HepG2 (cell line): ENCODE results near the gene ZNF75A. TPM values are rescaled to one million over a fixed set of nuclear protein-coding genes. Genes with fewer than 3 reads are reported as not detected.

Experiments
- CBX2 ChIP-seq, 2 experiments: fragments of 200-600 bp in 1 of 2; sonication (generic); formaldehyde crosslinking in 1 of 2; IDR thresholded peaks; 2 replicates each; pipeline versions ENCODE4 v1.7.0 to v1.8.1; 2018 to 2022; ENCODE audit warnings: low read depth in 2 of 2, low read length in 1 of 2, mild to moderate bottlenecking in 1 of 2, missing genetic modification reagents in 1 of 2
- CREM ChIP-seq, 2 experiments: sonication (generic) in 1 of 2; formaldehyde crosslinking in 1 of 2; IDR thresholded peaks; 2 replicates each; pipeline versions ENCODE4 v1.4.0 to v1.6.1; 2016 to 2020; ENCODE audit warnings: antibody characterized with exemption in 1 of 2, mild to moderate bottlenecking in 1 of 2, missing genetic modification reagents in 1 of 2
- FOXO1 ChIP-seq: sonication (generic); formaldehyde crosslinking; IDR thresholded peaks from 2 replicates; pipeline ENCODE4 v1.4.0; 2020; ENCODE audit warnings: missing genetic modification reagents
- MXD4 ChIP-seq: IDR thresholded peaks from 2 replicates; pipeline ENCODE4 v1.6.1; 2016; ENCODE audit warnings: mild to moderate bottlenecking, missing biosample characterization, missing genetic modification reagents
- NKX3-1 ChIP-seq: sonication (generic); formaldehyde crosslinking; IDR thresholded peaks from 2 replicates; pipeline ENCODE4 v1.5.0; 2020; ENCODE audit warnings: missing genetic modification reagents
- PRPF4 ChIP-seq: fragments of 200-400 bp; formaldehyde crosslinking; IDR thresholded peaks from 2 replicates; pipeline ENCODE4 v1.6.1; 2016; ENCODE audit warnings: low read length, low read depth; ENCODE audit not compliant: poor library complexity, severe bottlenecking
- ZNF558 ChIP-seq: sonication (generic); formaldehyde crosslinking; IDR thresholded peaks from 2 replicates; pipeline ENCODE4 v1.9.0; 2022; ENCODE audit warnings: mild to moderate bottlenecking, missing genetic modification reagents, borderline replicate concordance
- ZNF772 ChIP-seq: sonication (generic); formaldehyde crosslinking; IDR thresholded peaks from 2 replicates; pipeline ENCODE4 v1.5.0; 2020; ENCODE audit warnings: mild to moderate bottlenecking, missing genetic modification reagents
- ZNF784 ChIP-seq: sonication (generic); formaldehyde crosslinking; IDR thresholded peaks from 2 replicates; pipeline ENCODE4 v1.5.1; 2020; ENCODE audit warnings: missing genetic modification reagents, mild to moderate bottlenecking, borderline replicate concordance
- ZSCAN31 ChIP-seq: sonication (generic); formaldehyde crosslinking; IDR thresholded peaks from 2 replicates; pipeline ENCODE4 v1.5.0; 2020; ENCODE audit warnings: low read depth, mild to moderate bottlenecking, missing genetic modification reagents
- polyA plus RNA-seq, 8 experiments: library from polyadenylated mRNA; depleted of rRNA in 3 of 8; stranded (reverse) in 7 of 8; unstranded in 1 of 8; fragments of >200 nt; fragmentation: Illumina TruSeq in 4 of 8; extraction: Trizol in 4 of 8; gene quantifications; 2 replicates each; pipeline versions ENCODE4 v1.2.1 to v1.2.3, GENCODE V29; 2011 to 2016; ENCODE audit warnings: low read depth in 4 of 8, missing spikeins in 1 of 8, mixed read lengths in 1 of 8; ENCODE audit not compliant: insufficient read depth in 1 of 8
- total RNA-seq, 5 experiments: library from RNA; depleted of rRNA; stranded (reverse); fragments of >200 nt; fragmentation: Illumina TruSeq; extraction: Trizol; gene quantifications; 2 replicates each; pipeline ENCODE4 v1.2.3, GENCODE V29; 2016; ENCODE audit warnings: low read depth in 1 of 5
- TF ChIP-seq, protein P1 (sequence below): sonication (generic); formaldehyde crosslinking; IDR thresholded peaks from 2 replicates; pipeline ENCODE4 v1.5.0; 2020; ENCODE audit warnings: mild to moderate bottlenecking, missing genetic modification reagents
- TF ChIP-seq, protein P2 (sequence below): sonication (generic); formaldehyde crosslinking; IDR thresholded peaks from 2 replicates; pipeline ENCODE4 v1.8.1; 2022; ENCODE audit warnings: low read depth, mild to moderate bottlenecking, missing genetic modification reagents
- TF ChIP-seq, protein P3 (sequence below): sonication (generic); formaldehyde crosslinking; IDR thresholded peaks from 2 replicates; pipeline ENCODE4 v1.4.0; 2020; ENCODE audit warnings: missing genetic modification reagents
- TF ChIP-seq, protein P4 (sequence below), 2 experiments: fragments of 450-650 bp in 1 of 2; sonication (generic) in 1 of 2; formaldehyde crosslinking; IDR thresholded peaks; 2 replicates each; pipeline versions ENCODE4 v1.5.0 to v1.8.0; 2020 to 2022; ENCODE audit warnings: mild to moderate bottlenecking in 1 of 2, missing genetic modification reagents in 1 of 2
- TF ChIP-seq, protein P5 (sequence below): sonication (generic); formaldehyde crosslinking; IDR thresholded peaks from 2 replicates; pipeline ENCODE4 v1.8.1; 2023; ENCODE audit warnings: mild to moderate bottlenecking, missing genetic modification reagents
- TF ChIP-seq, protein P6 (sequence below): sonication (generic); formaldehyde crosslinking; IDR thresholded peaks from 2 replicates; pipeline ENCODE4 v1.4.0; 2020; ENCODE audit warnings: mild to moderate bottlenecking, missing genetic modification reagents

ZNF75A gene
- total and polyA plus RNA-seq, 2 of the 13 experiments (the other 11 are each of a cell fraction or from before 2014, with no cell fraction given): 1.4 to 2.1 TPM

GRCh38 chr16:3264137-3265036 lies 40.9 kb upstream of the ZNF75A start (continued):
- TF ChIP-seq ZNF784 (CRISPR knock-in tag) (peak; percentile 41; the same call in 1 of the 2 replicates), CBX2 (IDR thresholded peaks at IDR 0.05; ENCODE audit: low read depth, low read length) (no peak), CBX2 (CRISPR knock-in tag; IDR thresholded peaks at IDR 0.05; ENCODE audit: low read depth) (no peak), ZSCAN31 (CRISPR knock-in tag) (peak; percentile 49; the same call in 1 of the 2 replicates), MXD4 (CRISPR knock-in tag) (peak; percentile 93), NKX3-1 (no peak; the same call in 1 of the 2 replicates), PRPF4 (no peak), CREM (IDR thresholded peaks at IDR 0.05) (peak; percentile 82), CREM (CRISPR knock-in tag; IDR thresholded peaks at IDR 0.05) (no peak), ZNF558 (CRISPR knock-in tag) (0 out of 2 replicates have a peak, but pooled peaks have one; percentile 27), FOXO1 (CRISPR knock-in tag) (0 out of 2 replicates have a peak, but pooled peaks have one; percentile 37), ZNF772 (peak; percentile 18; the same call in 1 of the 2 replicates)
- TF ChIP-seq, protein P1, sequence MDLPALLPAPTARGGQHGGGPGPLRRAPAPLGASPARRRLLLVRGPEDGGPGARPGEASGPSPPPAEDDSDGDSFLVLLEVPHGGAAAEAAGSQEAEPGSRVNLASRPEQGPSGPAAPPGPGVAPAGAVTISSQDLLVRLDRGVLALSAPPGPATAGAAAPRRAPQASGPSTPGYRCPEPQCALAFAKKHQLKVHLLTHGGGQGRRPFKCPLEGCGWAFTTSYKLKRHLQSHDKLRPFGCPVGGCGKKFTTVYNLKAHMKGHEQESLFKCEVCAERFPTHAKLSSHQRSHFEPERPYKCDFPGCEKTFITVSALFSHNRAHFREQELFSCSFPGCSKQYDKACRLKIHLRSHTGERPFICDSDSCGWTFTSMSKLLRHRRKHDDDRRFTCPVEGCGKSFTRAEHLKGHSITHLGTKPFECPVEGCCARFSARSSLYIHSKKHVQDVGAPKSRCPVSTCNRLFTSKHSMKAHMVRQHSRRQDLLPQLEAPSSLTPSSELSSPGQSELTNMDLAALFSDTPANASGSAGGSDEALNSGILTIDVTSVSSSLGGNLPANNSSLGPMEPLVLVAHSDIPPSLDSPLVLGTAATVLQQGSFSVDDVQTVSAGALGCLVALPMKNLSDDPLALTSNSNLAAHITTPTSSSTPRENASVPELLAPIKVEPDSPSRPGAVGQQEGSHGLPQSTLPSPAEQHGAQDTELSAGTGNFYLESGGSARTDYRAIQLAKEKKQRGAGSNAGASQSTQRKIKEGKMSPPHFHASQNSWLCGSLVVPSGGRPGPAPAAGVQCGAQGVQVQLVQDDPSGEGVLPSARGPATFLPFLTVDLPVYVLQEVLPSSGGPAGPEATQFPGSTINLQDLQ (CRISPR knock-in tag): 0 out of 2 replicates have a peak, but pooled peaks have one; percentile 10
- TF ChIP-seq, protein P2, sequence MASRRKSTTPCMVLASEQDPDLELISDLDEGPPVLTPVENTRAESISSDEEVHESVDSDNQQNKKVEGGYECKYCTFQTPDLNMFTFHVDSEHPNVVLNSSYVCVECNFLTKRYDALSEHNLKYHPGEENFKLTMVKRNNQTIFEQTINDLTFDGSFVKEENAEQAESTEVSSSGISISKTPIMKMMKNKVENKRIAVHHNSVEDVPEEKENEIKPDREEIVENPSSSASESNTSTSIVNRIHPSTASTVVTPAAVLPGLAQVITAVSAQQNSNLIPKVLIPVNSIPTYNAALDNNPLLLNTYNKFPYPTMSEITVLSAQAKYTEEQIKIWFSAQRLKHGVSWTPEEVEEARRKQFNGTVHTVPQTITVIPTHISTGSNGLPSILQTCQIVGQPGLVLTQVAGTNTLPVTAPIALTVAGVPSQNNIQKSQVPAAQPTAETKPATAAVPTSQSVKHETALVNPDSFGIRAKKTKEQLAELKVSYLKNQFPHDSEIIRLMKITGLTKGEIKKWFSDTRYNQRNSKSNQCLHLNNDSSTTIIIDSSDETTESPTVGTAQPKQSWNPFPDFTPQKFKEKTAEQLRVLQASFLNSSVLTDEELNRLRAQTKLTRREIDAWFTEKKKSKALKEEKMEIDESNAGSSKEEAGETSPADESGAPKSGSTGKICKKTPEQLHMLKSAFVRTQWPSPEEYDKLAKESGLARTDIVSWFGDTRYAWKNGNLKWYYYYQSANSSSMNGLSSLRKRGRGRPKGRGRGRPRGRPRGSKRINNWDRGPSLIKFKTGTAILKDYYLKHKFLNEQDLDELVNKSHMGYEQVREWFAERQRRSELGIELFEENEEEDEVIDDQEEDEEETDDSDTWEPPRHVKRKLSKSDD: peak; percentile 42; the same call in 1 of the 2 replicates
- TF ChIP-seq, protein P3, sequence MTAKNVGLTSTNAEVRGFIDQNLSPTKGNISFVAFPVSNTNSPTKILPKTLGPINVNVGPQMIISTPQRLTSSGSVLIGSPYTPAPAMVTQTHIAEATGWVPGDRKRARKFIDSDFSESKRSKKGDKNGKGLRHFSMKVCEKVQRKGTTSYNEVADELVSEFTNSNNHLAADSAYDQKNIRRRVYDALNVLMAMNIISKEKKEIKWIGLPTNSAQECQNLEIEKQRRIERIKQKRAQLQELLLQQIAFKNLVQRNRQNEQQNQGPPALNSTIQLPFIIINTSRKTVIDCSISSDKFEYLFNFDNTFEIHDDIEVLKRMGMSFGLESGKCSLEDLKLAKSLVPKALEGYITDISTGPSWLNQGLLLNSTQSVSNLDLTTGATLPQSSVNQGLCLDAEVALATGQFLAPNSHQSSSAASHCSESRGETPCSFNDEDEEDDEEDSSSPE (CRISPR knock-in tag): peak; percentile 86
- TF ChIP-seq, protein P4, sequence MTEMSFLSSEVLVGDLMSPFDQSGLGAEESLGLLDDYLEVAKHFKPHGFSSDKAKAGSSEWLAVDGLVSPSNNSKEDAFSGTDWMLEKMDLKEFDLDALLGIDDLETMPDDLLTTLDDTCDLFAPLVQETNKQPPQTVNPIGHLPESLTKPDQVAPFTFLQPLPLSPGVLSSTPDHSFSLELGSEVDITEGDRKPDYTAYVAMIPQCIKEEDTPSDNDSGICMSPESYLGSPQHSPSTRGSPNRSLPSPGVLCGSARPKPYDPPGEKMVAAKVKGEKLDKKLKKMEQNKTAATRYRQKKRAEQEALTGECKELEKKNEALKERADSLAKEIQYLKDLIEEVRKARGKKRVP (CRISPR knock-in tag; IDR thresholded peaks at IDR 0.05): peak in 1 of 2 experiments; percentile 44; a peak in 1 of 4 replicates
- TF ChIP-seq, protein P5, sequence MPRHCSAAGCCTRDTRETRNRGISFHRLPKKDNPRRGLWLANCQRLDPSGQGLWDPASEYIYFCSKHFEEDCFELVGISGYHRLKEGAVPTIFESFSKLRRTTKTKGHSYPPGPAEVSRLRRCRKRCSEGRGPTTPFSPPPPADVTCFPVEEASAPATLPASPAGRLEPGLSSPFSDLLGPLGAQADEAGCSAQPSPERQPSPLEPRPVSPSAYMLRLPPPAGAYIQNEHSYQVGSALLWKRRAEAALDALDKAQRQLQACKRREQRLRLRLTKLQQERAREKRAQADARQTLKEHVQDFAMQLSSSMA (CRISPR knock-in tag): no peak; the same call in 1 of the 2 replicates
- TF ChIP-seq, protein P6, sequence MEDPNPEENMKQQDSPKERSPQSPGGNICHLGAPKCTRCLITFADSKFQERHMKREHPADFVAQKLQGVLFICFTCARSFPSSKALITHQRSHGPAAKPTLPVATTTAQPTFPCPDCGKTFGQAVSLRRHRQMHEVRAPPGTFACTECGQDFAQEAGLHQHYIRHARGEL (CRISPR knock-in tag): no peak
